ENCODE results near the gene TRAPPC14. TPM values are rescaled to one million over a fixed set of nuclear protein-coding genes. Genes with fewer than 3 reads are reported as not detected.
A peak's percentile ranks its signal among the peaks of the same experiment; 100 is the strongest.

Gene TRAPPC14
- total and polyA plus RNA-seq, 9 of the 15 experiments (the other 6 are each of a cell fraction or from before 2014, with no cell fraction given), result 0.42 to 45.9 (median 18.2) TPM

GRCh38 chr7:100157334-100158228 is 942 bp downstream of the TRAPPC14 start (continued):
- peak; percentile 12 for TF ChIP-seq E2F8 (IDR thresholded peaks at IDR 0.05; ENCODE audit: low read depth, partially characterized antibody)
- TF ChIP-seq MXI1 (IDR thresholded peaks at IDR 0.05; ENCODE audit: low read depth, low read length), result peak; percentile 60; the same call in 1 of the 2 replicates
- TF ChIP-seq ZBTB11 (CRISPR knock-in tag; IDR thresholded peaks at IDR 0.05), result 0 out of 6 replicates have a peak, but pooled peaks of 1 of the 3 experiments have one; percentile 76
- peak; percentile 66 for TF ChIP-seq VEZF1 (CRISPR knock-in tag; IDR thresholded peaks at IDR 0.05)
- no peak for TF ChIP-seq ERF (CRISPR knock-in tag; IDR thresholded peaks at IDR 0.05)
- peak; percentile 23 for TF ChIP-seq PRDM10 (IDR thresholded peaks at IDR 0.05; ENCODE audit: partially characterized antibody)
